NB4 (cell line): ENCODE data around the gene TNFRSF6B.
A peak's percentile ranks its signal among the peaks of the same experiment; 100 is the strongest.

Source experiments
- DNase-seq: peaks from one replicate; pipeline ENCODE4 v3.0.0; 2010; ENCODE audit warnings: low read depth
- H3K4me3 ChIP-seq: one replicate; pipeline ENCODE4 v1.5.1; 2011; ENCODE audit warnings: mild to moderate bottlenecking, low read depth, low read length, moderate library complexity
- CTCF ChIP-seq: IDR thresholded peaks from one replicate; pipeline ENCODE4 v1.5.1; 2012; ENCODE audit warnings: low read depth, low read length
- MYC ChIP-seq: IDR thresholded peaks from 2 replicates; pipeline ENCODE4 v1.6.1; 2011; ENCODE audit warnings: low read depth, low read length
- POLR2A ChIP-seq: IDR thresholded peaks from 2 replicates; pipeline ENCODE4 v1.6.1; 2011; ENCODE audit warnings: mild to moderate bottlenecking; ENCODE audit not compliant: insufficient read length; ENCODE audit errors: extremely low read depth
- TF ChIP-seq, protein P1 (sequence below): IDR thresholded peaks from 2 replicates; pipeline ENCODE4 v1.6.1; 2011; ENCODE audit warnings: low read depth, low read length

TNFRSF6B gene

GRCh38 chr20:63738687-63739129 is 42.3 kb downstream of the TNFRSF6B start:
- no peak overlapping the region for H3K4me3 ChIP-seq
- DNase-seq = no peak
- TF ChIP-seq CTCF (no peak), POLR2A (no peak)
- TF ChIP-seq, protein P1, sequence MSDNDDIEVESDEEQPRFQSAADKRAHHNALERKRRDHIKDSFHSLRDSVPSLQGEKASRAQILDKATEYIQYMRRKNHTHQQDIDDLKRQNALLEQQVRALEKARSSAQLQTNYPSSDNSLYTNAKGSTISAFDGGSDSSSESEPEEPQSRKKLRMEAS = no peak

DNA sequence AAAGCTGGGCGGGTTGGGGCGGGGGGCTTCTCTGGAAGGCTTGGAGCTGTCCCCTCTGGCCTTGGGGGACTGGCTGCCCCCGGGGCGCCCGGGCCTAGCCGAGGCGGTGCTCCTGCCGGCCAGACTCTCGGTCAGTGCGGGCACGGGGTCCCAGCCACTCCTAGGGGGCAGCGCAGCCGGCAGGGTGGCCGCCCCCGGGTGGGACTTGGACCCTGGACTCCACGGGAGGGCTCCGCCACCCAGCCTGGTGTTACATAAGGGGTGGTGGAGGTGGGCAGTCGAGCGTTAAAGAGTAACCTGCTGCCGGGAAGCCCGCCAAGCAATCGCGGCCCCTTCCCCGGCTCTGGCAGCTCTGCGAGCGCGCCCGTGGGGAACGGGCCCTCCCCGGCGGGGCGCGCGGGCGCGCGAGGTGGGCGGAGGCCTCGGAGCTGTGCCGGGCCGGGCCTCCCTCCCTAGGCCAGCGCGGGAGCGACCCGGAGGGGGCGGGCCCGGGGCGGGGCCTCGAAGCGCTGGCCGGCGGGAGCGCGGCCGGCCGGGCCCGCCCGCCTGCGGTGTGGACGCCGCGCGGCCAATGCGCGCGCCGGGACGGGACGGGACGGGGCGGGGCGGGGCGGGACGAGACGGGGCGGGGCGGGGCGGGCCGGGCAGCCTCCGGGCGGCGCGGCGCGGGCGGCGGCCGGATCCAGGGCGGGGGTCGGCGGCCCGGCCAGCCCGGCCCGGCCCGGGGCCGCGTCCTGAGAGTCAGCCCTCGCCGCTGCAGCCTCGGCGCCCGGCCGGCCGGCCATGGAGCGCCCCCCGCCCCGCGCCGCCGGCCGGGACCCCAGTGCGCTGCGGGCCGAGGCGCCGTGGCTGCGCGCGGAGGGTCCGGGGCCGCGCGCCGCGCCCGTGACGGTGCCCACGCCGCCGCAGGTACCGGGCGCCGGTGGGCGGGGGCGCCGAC is 42.9 kb downstream of the TNFRSF6B start, which contains the start of gene SLC2A4RG:
TSS of gene SLC2A4RG (plus strand) at position 647 of the 940 bp plus-strand sequence. CDS start at position 784, 137 bp downstream.
- peak within 1 kb of the TSS; percentile 74 for H3K4me3 ChIP-seq
- peak; percentile 82 for DNase-seq
- TF ChIP-seq, protein P1 = no peak
- peak; percentile 21 for TF ChIP-seq POLR2A
- no peak for TF ChIP-seq CTCF
- no peak for TF ChIP-seq MYC

GRCh38 chr20:63740070-63740626 is 43.7 kb downstream of the TNFRSF6B start:
- TF ChIP-seq, protein P1 = 0 out of 2 replicates have a peak, but pooled peaks have one; percentile 4
- no peak for TF ChIP-seq CTCF
- TF ChIP-seq MYC = no peak
- peak; percentile 76 for DNase-seq
- peak overlapping the region; percentile 74 for H3K4me3 ChIP-seq

- peak; percentile 95 for DNase-seq
- peak overlapping the region; percentile 74 for H3K4me3 ChIP-seq
- TF ChIP-seq MYC = peak; percentile 95
- no peak for TF ChIP-seq POLR2A
- TF ChIP-seq, protein P1 = peak; percentile 89
- TF ChIP-seq CTCF = peak; percentile 7
These were observed 44.3 kb downstream of the TNFRSF6B start for GRCh38 chr20:63740627-63741353.

- peak overlapping the region; percentile 74 for H3K4me3 ChIP-seq
These were observed 44.9 kb downstream of the TNFRSF6B start for GRCh38 chr20:63741354-63741675.

More at GRCh38 chr20:63741354-63741675, 44.9 kb downstream of the TNFRSF6B start:
- TF ChIP-seq CTCF (no peak), MYC (no peak)
- TF ChIP-seq, protein P1 = no peak
- DNase-seq = no peak
